Keratinocyte (primary cell): ENCODE results near the gene TC2N.
"Not testable (repeated sequence)": the region's sequence is repeated elsewhere in the genome, so short reads cannot be mapped to it uniquely, and the experiment has no call there.

Experiments
- EZH2 ChIP-seq: IDR thresholded peaks from one replicate; pipeline ENCODE4 v1.6.1; 2012; ENCODE audit warnings: inconsistent platforms, mild to moderate bottlenecking, low read length, moderate library complexity
- TF ChIP-seq, protein P1 (sequence below), 3 experiments: IDR thresholded peaks in 1 of 3; conservative IDR thresholded peaks in 1 of 3; optimal IDR thresholded peaks in 1 of 3; 2 replicates in 2 of 3; 3 replicates in 1 of 3; pipeline versions ENCODE3 to v1.5.1; 2011; ENCODE audit warnings: low read length in 3 of 3, mild to moderate bottlenecking in 3 of 3, moderate library complexity in 2 of 3, control low read depth in 1 of 3, inconsistent platforms in 1 of 3; ENCODE audit not compliant: insufficient read depth in 2 of 3; ENCODE audit errors: extremely low read depth in 1 of 3

DNA sequence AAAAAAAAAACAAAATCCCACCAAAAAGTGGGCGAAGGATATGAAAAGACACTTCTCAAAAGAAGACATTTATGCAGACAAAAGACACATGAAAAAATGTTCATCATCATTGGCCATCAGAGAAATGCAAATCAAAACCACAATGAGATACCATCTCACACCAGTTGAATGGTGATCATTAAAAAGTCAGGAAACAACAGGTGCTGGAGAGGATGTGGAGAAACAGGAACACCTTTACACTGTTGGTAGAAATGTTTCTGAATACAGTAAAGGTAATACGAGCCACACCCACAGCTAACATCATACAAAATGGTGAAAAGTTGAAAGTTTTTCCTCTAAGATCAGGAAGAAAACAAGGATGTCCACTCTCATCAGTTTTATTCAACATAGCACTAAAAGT, 127.5 kb downstream of the TC2N start:
- TF ChIP-seq, protein P1, sequence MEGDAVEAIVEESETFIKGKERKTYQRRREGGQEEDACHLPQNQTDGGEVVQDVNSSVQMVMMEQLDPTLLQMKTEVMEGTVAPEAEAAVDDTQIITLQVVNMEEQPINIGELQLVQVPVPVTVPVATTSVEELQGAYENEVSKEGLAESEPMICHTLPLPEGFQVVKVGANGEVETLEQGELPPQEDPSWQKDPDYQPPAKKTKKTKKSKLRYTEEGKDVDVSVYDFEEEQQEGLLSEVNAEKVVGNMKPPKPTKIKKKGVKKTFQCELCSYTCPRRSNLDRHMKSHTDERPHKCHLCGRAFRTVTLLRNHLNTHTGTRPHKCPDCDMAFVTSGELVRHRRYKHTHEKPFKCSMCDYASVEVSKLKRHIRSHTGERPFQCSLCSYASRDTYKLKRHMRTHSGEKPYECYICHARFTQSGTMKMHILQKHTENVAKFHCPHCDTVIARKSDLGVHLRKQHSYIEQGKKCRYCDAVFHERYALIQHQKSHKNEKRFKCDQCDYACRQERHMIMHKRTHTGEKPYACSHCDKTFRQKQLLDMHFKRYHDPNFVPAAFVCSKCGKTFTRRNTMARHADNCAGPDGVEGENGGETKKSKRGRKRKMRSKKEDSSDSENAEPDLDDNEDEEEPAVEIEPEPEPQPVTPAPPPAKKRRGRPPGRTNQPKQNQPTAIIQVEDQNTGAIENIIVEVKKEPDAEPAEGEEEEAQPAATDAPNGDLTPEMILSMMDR (optimal IDR thresholded peaks at IDR 0.05 in 1 of 3, IDR thresholded peaks at IDR 0.05 in 1 of 3, conservative IDR thresholded peaks at IDR 0.05 in 1 of 3; ENCODE audit: extremely low read depth in 1 of 3, insufficient read depth in 2 of 3, low read length in 3 of 3): not testable (repeated sequence)
- not testable (repeated sequence) for TF ChIP-seq EZH2
